ENCODE measurements around the gene CCBE1. TPM values are rescaled to one million over a fixed set of nuclear protein-coding genes. Genes with fewer than 3 reads are reported as not detected.

The CCBE1 gene
- total and polyA plus RNA-seq, 9 of the 15 experiments (the other 6 are each of a cell fraction or from before 2014, with no cell fraction given): 0.20 TPM; not detected in 8

GRCh38 chr18:59385191-59385590 lies 312.0 kb downstream of the CCBE1 start:
- Histone ChIP-seq H3K4me3 (no peak overlapping the region), H3K4me1 (replicated peaks in 1 of 2; ENCODE audit: control insufficient read depth in 2 of 2, insufficient read depth in 2 of 2, low read length in 2 of 2) (no peaks in the 10 kb centered on the region), H3K9me3 (replicated peaks; ENCODE audit: control insufficient read depth, insufficient read depth, low read depth, low read length) (no peaks in the 10 kb centered on the region), H3K36me3 (ENCODE audit: control insufficient read depth, insufficient read depth, low read length) (no peaks in the 10 kb centered on the region), H3K27me3 (ENCODE audit: control insufficient read depth in 2 of 2, insufficient read depth in 2 of 2, low read length in 2 of 2) (peaks cover 0 to under 1% of the 10 kb centered on the region in 2 experiments; a peak in 4 of 5 replicates), H2AFZ (ENCODE audit: low read depth, low read length) (no peak overlapping the region), H3K9ac (ENCODE audit: insufficient read depth in 1 of 2, low read depth in 2 of 2, low read length in 2 of 2) (no peak overlapping the region), H3K9me1 (ENCODE audit: control insufficient read depth, insufficient read depth, low read length) (no peaks in the 10 kb centered on the region), H4K20me1 (replicated peaks; ENCODE audit: control insufficient read depth, insufficient read depth, low read length) (no peaks in the 10 kb centered on the region), H3K4me2 (ENCODE audit: insufficient read depth, low read length) (no peak overlapping the region), H3K79me2 (ENCODE audit: control insufficient read depth, insufficient read depth, low read length) (no peaks in the 10 kb centered on the region), H3K27ac (ENCODE audit: extremely low read depth, low read depth, low read length) (no peak overlapping the region)
- BruUV-seq (replicated peaks): no TSS peak
- intact Hi-C loops (cut with micrococcal nuclease): no loop called here
- 9% methylated on average over 4 of the region's 4 CpGs for WGBS (ENCODE audit: insufficient coverage, low coverage, missing lambda C conversion rate)
- ChIA-PET CTCF (ENCODE audit: low intra/inter-chr PET ratio) (no interaction called here), POLR2A (no interaction called here)
- no peak for ATAC-seq
- in situ Hi-C loops (cut with MboI): no loop called here
- TF ChIP-seq THAP12 (CRISPR knock-in tag; IDR thresholded peaks at IDR 0.05) (no peak), ZNF124 (CRISPR knock-in tag; IDR thresholded peaks at IDR 0.05) (no peak), PTRF (tag; IDR thresholded peaks at IDR 0.05) (no peak), PRPF4 (IDR thresholded peaks at IDR 0.05; ENCODE audit: insufficient read depth, low read depth, low read length, poor library complexity, severe bottlenecking) (no peak), USF1 (CRISPR knock-in tag; IDR thresholded peaks at IDR 0.05) (no peak), CREBBP (IDR thresholded peaks at IDR 0.05; ENCODE audit: low read depth, low read length) (no peak), TFAM (CRISPR knock-in tag; conservative IDR thresholded peaks at IDR 0.05) (no peak), TCF7L2 (IDR thresholded peaks at IDR 0.05; ENCODE audit: low read depth, low read length) (no peak), FOS (IDR thresholded peaks at IDR 0.05; ENCODE audit: extremely low read depth, insufficient read length) (no peak), NFIX (CRISPR knock-in tag; IDR thresholded peaks at IDR 0.05; ENCODE audit: low read depth) (no peak), ZC3H4 (CRISPR knock-in tag; IDR thresholded peaks at IDR 0.05; ENCODE audit: borderline replicate concordance) (no peak), CBX3 (IDR thresholded peaks at IDR 0.05; ENCODE audit: borderline replicate concordance in 1 of 2, low read length in 2 of 2) (no peak), HNRNPLL (IDR thresholded peaks at IDR 0.05; ENCODE audit: low read depth, low read length, poor library complexity, severe bottlenecking) (no peak), TBL1XR1 (IDR thresholded peaks at IDR 0.05; ENCODE audit: low read length in 2 of 2) (no peak), ZBTB1 (CRISPR knock-in tag; IDR thresholded peaks at IDR 0.05; ENCODE audit: borderline replicate concordance, low read depth) (no peak), SMC3 (conservative IDR thresholded peaks at IDR 0.05; ENCODE audit: insufficient read depth, low read depth, low read length) (no peak)
- TF ChIP-seq, protein P1, sequence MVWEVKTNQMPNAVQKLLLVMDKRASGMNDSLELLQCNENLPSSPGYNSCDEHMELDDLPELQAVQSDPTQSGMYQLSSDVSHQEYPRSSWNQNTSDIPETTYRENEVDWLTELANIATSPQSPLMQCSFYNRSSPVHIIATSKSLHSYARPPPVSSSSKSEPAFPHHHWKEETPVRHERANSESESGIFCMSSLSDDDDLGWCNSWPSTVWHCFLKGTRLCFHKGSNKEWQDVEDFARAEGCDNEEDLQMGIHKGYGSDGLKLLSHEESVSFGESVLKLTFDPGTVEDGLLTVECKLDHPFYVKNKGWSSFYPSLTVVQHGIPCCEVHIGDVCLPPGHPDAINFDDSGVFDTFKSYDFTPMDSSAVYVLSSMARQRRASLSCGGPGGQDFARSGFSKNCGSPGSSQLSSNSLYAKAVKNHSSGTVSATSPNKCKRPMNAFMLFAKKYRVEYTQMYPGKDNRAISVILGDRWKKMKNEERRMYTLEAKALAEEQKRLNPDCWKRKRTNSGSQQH (CRISPR knock-in tag; IDR thresholded peaks at IDR 0.05): no peak
- no peak for DNase-seq (ENCODE audit: extremely low read depth in 1 of 4, low spot score in 3 of 4)
- FAIRE-seq: no peak
